Neural progenitor cell (in vitro differentiated cells): ENCODE measurements around the gene PIH1D2. TPM values are rescaled to one million over a fixed set of nuclear protein-coding genes. Genes with fewer than 3 reads are reported as not detected.
"Not testable (repeated sequence)": the region's sequence is repeated elsewhere in the genome, so short reads cannot be mapped to it uniquely, and the experiment has no call there.

Experiments used
- DNase-seq: peaks from one replicate; pipeline ENCODE4 v3.0.0-alpha.2; 2016; ENCODE audit warnings: low spot score
- H2AFZ ChIP-seq: fragments of 200-600 bp; sonication (generic); replicated peaks from 2 replicates; pipeline ENCODE4 v1.6.1; 2016; ENCODE audit warnings: antibody characterized with exemption
- H3F3A ChIP-seq: fragments of 200-600 bp; sonication (generic); 2 replicates; pipeline ENCODE4 v1.6.1; 2016; ENCODE audit warnings: antibody characterized with exemption, low read depth
- H3K27ac ChIP-seq: fragments of 200-600 bp; sonication (generic); 2 replicates; pipeline ENCODE4 v1.5.1; 2016; ENCODE audit warnings: mild to moderate bottlenecking
- H3K27me3 ChIP-seq: fragments of 200-600 bp; sonication (generic); 2 replicates; pipeline ENCODE4 v1.6.1; 2016; ENCODE audit warnings: mild to moderate bottlenecking, moderate library complexity
- H3K36me3 ChIP-seq: fragments of 200-600 bp; sonication (generic); 2 replicates; pipeline ENCODE4 v1.5.1; 2016
- H3K4me1 ChIP-seq: fragments of 200-600 bp; sonication (generic); 2 replicates; pipeline ENCODE4 v1.6.1; 2016; ENCODE audit warnings: mixed run types
- H3K4me2 ChIP-seq: fragments of 200-600 bp; sonication (generic); 2 replicates; pipeline ENCODE4 v1.6.1; 2016
- H3K4me3 ChIP-seq: fragments of 200-600 bp; sonication (generic); 2 replicates; pipeline ENCODE4 v1.5.1; 2016
- H3K79me2 ChIP-seq: fragments of 200-600 bp; sonication (generic); 2 replicates; pipeline ENCODE4 v1.6.1; 2016; ENCODE audit warnings: low read depth
- H3K9ac ChIP-seq: fragments of 200-600 bp; sonication (generic); 2 replicates; pipeline ENCODE4 v1.6.1; 2016
- H3K9me3 ChIP-seq: fragments of 200-600 bp; sonication (generic); 2 replicates; pipeline ENCODE4 v1.5.1; 2016; ENCODE audit warnings: low read depth
- H4K20me1 ChIP-seq: fragments of 200-600 bp; sonication (generic); 2 replicates; pipeline ENCODE4 v1.6.1; 2016; ENCODE audit warnings: low read depth
- H3K27ac Mint-ChIP-seq: 3 replicates; pipeline ENCODE4 v1.8.0; 2021; ENCODE audit warnings: mixed read lengths
- H3K27me3 Mint-ChIP-seq: 2 replicates; pipeline ENCODE4 v1.8.0; 2022; ENCODE audit warnings: low read depth, mild to moderate bottlenecking, inconsistent platforms, moderate library complexity, mixed read lengths; ENCODE audit not compliant: insufficient read depth
- H3K36me3 Mint-ChIP-seq: 3 replicates; pipeline ENCODE4 v1.8.0; 2021; ENCODE audit warnings: mixed read lengths
- H3K4me1 Mint-ChIP-seq: 3 replicates; pipeline ENCODE4 v1.8.0; 2021; ENCODE audit warnings: mixed read lengths
- H3K4me3 Mint-ChIP-seq: 3 replicates; pipeline ENCODE4 v1.8.0; 2021; ENCODE audit warnings: mild to moderate bottlenecking, moderate library complexity, mixed read lengths
- H3K9me3 Mint-ChIP-seq: 3 replicates; pipeline ENCODE4 v1.8.0; 2020; ENCODE audit warnings: mixed read lengths
- EZH2 ChIP-seq: fragments of 200-600 bp; sonication (generic); IDR thresholded peaks from 2 replicates; pipeline ENCODE4 v1.6.1; 2017; ENCODE audit warnings: antibody characterized with exemption, mild to moderate bottlenecking, moderate library complexity
- EZH2phosphoT487 ChIP-seq: fragments of 200-600 bp; sonication (generic); IDR thresholded peaks from 2 replicates; pipeline ENCODE4 v1.6.1; 2017; ENCODE audit warnings: antibody characterized with exemption
- total RNA-seq: library from RNA; depleted of rRNA; stranded (reverse); fragments of >200 nt; gene quantifications from 2 replicates; pipeline ENCODE4 v1.2.3, GENCODE V29; 2015; ENCODE audit warnings: low replicate concordance
- TF ChIP-seq, protein P1 (sequence below): fragments of 200-600 bp; sonication (generic); IDR thresholded peaks from 2 replicates; pipeline ENCODE4 v1.5.1; 2017; ENCODE audit warnings: antibody characterized with exemption, mild to moderate bottlenecking

PIH1D2 gene
- total RNA-seq, 1 donor from 2014 or later, result 3.5 TPM

DNA sequence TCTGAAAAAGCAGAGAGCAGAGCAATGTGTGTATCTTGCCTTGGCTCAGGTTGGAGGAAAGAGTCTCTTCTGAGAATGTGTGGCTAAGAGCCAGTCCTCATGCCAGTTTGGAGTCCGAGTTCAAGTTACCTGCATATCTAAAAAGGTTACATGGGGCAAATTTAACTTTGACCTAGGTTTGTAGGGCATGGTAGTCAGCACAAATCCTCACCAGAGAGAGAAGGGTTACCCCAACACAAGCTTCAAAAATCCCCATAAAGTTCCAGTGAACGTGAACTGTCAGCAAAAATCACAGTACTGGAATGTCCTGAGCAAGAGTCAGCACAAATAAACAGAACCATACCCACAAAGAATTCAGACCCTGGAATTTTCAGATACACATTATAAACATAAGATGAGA, 26.6 kb upstream of the PIH1D2 start:
- TF ChIP-seq, protein P1, sequence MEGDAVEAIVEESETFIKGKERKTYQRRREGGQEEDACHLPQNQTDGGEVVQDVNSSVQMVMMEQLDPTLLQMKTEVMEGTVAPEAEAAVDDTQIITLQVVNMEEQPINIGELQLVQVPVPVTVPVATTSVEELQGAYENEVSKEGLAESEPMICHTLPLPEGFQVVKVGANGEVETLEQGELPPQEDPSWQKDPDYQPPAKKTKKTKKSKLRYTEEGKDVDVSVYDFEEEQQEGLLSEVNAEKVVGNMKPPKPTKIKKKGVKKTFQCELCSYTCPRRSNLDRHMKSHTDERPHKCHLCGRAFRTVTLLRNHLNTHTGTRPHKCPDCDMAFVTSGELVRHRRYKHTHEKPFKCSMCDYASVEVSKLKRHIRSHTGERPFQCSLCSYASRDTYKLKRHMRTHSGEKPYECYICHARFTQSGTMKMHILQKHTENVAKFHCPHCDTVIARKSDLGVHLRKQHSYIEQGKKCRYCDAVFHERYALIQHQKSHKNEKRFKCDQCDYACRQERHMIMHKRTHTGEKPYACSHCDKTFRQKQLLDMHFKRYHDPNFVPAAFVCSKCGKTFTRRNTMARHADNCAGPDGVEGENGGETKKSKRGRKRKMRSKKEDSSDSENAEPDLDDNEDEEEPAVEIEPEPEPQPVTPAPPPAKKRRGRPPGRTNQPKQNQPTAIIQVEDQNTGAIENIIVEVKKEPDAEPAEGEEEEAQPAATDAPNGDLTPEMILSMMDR, result no peak
- TF ChIP-seq EZH2 (no peak), EZH2phosphoT487 (no peak)
- H3K36me3 Mint-ChIP-seq, result no peaks in the 10 kb centered on the region

DNA sequence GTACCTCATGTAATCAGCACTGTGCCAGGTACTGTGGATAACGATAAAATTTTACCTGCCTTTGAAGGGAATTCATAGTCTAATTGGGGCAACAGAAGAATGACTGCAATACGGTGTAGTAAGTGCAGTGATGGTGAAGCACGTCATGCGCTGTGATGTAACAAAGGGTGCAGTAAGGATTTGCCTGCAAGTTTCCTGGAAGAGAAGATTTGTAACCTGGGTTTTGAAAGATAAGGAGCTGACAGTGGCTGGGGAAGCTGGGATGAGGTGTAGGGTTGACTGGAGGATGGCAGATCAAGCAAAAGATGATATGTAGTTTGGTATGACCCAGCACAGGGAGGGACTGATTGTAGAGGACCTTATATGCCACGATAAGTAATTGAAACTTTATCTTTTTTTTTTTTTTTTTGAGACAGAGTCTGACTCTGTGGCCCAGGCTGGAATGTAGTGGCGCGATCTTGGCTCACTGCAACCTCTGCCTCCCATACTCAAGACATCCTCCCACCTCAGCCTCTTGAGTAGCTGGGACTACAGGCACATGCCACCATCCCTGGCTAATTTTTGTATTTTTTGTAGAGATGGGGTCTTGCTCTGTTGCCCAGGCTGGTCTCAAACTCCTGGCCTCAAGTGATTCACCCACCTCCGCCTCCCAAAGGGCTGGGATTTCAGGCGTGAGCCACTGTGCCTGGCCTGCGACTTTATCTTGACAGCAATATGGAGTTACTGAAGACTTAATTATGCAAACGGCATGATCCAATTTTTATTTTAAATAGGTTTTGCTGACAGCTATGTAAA, 24.1 kb upstream of the PIH1D2 start:
- Histone ChIP-seq H2AFZ (no peak overlapping the region), H3K36me3 (no peaks in the 10 kb centered on the region), H4K20me1 (no peaks in the 10 kb centered on the region), H3K27me3 (no peaks in the 10 kb centered on the region), H3K4me1 (no peaks in the 10 kb centered on the region), H3K79me2 (no peaks in the 10 kb centered on the region), H3K9me3 (no peaks in the 10 kb centered on the region), H3F3A (no peaks in the 10 kb centered on the region), H3K27ac (no peak overlapping the region), H3K4me2 (no peak overlapping the region), H3K4me3 (no peak overlapping the region), H3K9ac (no peak overlapping the region)
- Mint-ChIP-seq H3K27me3 (no peaks in the 10 kb centered on the region), H3K36me3 (no peaks in the 10 kb centered on the region), H3K4me1 (no peaks in the 10 kb centered on the region), H3K27ac (no peak overlapping the region), H3K9me3 (no peaks in the 10 kb centered on the region), H3K4me3 (no peak overlapping the region)
- TF ChIP-seq EZH2phosphoT487 (no peak), EZH2 (no peak)
- TF ChIP-seq, protein P1, result no peak
- no peak for DNase-seq

More for the DNA sequence above, 26.6 kb upstream of the PIH1D2 start:
- H3K27me3 Mint-ChIP-seq, result no peaks in the 10 kb centered on the region
- H3K79me2 ChIP-seq, result no peaks in the 10 kb centered on the region
- no peaks in the 10 kb centered on the region for H3F3A ChIP-seq
- H3K4me3 ChIP-seq, result no peak overlapping the region
- no peaks in the 10 kb centered on the region for H3K4me1 Mint-ChIP-seq
- H3K9me3 ChIP-seq, result no peaks in the 10 kb centered on the region
- H3K4me2 ChIP-seq, result no peak overlapping the region
- no peak overlapping the region for H3K9ac ChIP-seq
- no peak overlapping the region for H3K27ac ChIP-seq
- H3K27me3 ChIP-seq, result no peaks in the 10 kb centered on the region
- no peaks in the 10 kb centered on the region for H3K36me3 ChIP-seq
- no peaks in the 10 kb centered on the region for H3K9me3 Mint-ChIP-seq
- H3K4me1 ChIP-seq, result no peaks in the 10 kb centered on the region
- H3K27ac Mint-ChIP-seq, result no peak overlapping the region
- no peaks in the 10 kb centered on the region for H4K20me1 ChIP-seq
- H3K4me3 Mint-ChIP-seq, result no peak overlapping the region
- DNase-seq, result no peak
- no peak overlapping the region for H2AFZ ChIP-seq

DNA sequence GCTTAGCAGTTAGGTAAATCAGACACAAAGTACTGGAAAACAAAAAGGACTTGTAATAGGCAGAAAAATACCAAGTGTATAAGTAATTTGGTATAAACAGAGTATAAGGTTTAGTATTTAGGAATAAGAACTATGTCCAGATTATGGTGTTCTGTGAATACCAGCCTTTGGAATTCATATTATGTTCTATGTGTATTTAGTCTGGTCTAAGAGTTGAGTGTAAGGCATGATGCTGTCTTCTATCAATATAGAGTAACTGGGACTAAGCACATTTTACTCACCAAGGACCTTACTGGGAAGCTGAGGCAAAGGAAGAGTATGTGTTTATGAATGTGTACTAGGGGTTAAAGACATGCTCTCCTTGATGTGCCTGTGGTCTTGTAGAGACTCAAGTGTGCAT, 22.4 kb upstream of the PIH1D2 start:
- no peaks in the 10 kb centered on the region for H3K9me3 Mint-ChIP-seq
- no peaks in the 10 kb centered on the region for H4K20me1 ChIP-seq
- H3K4me3 ChIP-seq, result no peak overlapping the region
- H3K9me3 ChIP-seq, result no peaks in the 10 kb centered on the region
- peaks cover 10% of the 10 kb centered on the region for H3K36me3 Mint-ChIP-seq
- no peak overlapping the region for H3K4me3 Mint-ChIP-seq
- no peaks in the 10 kb centered on the region for H3F3A ChIP-seq
- no peak overlapping the region for H3K27ac ChIP-seq
- no peak overlapping the region for H3K9ac ChIP-seq
- H3K4me1 ChIP-seq, result no peaks in the 10 kb centered on the region
- no peaks in the 10 kb centered on the region for H3K79me2 ChIP-seq
- H3K27me3 ChIP-seq, result no peaks in the 10 kb centered on the region
- no peaks in the 10 kb centered on the region for H3K4me1 Mint-ChIP-seq
- TF ChIP-seq EZH2phosphoT487 (no peak), EZH2 (no peak)
- TF ChIP-seq, protein P1, result no peak
- no peak overlapping the region for H3K4me2 ChIP-seq
- no peak for DNase-seq
- peaks cover 6% of the 10 kb centered on the region for H3K36me3 ChIP-seq
- no peak overlapping the region for H2AFZ ChIP-seq
- no peak overlapping the region for H3K27ac Mint-ChIP-seq
- H3K27me3 Mint-ChIP-seq, result no peaks in the 10 kb centered on the region

DNA sequence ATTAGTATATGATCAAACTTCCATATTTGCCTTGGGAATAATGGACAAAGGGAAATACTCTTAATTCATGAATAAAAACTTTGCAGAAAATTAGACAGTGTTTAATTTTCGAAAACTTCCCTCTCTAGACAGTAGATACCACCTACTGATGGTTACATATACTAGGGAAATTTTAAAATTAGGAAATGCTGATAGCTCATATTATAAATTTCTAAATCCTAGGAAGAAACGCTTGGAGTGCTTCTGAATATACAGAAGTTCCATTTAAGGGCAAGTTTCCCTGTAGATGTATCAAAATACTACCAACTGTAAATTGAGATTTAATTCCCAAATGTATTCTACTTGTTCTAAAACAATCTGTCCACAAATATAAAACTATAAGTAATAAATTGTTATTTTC, 21.5 kb upstream of the PIH1D2 start:
- H3K27me3 Mint-ChIP-seq, H4K20me1 ChIP-seq, H3K36me3 ChIP-seq: not testable (repeated sequence)

More for the DNA sequence above, 21.5 kb upstream of the PIH1D2 start:
- not testable (repeated sequence) for H3K27ac ChIP-seq, H2AFZ ChIP-seq, H3K27ac Mint-ChIP-seq, H3F3A ChIP-seq, DNase-seq, H3K9me3 Mint-ChIP-seq, H3K27me3 ChIP-seq, H3K4me2 ChIP-seq, H3K4me1 Mint-ChIP-seq, H3K4me3 Mint-ChIP-seq, H3K9ac ChIP-seq, H3K9me3 ChIP-seq, H3K4me1 ChIP-seq, H3K4me3 ChIP-seq, H3K79me2 ChIP-seq
- H3K36me3 Mint-ChIP-seq, result peaks cover 13% of the 10 kb centered on the region
